GM20000 (cell line): ENCODE measurements around the gene COL5A1.

ENCODE experiments used
- DNase-seq: peaks from one replicate; pipeline ENCODE4 v3.0.0; 2012; ENCODE audit warnings: low spot score
- TF ChIP-seq, protein P1 (sequence below): IDR thresholded peaks from 2 replicates; pipeline ENCODE4 v1.5.1; 2012; ENCODE audit warnings: mild to moderate bottlenecking, control low read depth; ENCODE audit errors: extremely low read depth, missing control alignments

COL5A1 gene

DNA sequence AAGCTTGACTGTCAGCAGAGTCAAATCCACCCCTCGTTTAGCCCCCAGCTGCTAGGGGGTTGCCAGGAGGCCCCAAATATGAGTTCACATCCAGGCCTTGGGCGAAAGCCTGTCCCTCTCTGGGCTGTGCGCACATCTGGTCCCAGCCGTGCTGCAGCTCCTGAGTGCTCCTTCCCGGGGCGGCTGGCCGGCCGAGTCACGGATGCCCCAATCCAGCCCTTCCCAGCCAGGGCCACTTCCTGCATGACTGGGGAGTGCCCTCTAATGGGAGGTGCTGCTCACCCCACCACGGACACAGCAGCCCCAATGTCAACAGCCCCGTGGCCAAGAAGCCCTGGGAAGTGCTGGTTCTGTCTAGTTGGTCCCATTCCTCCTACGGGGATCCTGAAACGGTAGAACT is 135.6 kb downstream of the COL5A1 start:
- TF ChIP-seq, protein P1, sequence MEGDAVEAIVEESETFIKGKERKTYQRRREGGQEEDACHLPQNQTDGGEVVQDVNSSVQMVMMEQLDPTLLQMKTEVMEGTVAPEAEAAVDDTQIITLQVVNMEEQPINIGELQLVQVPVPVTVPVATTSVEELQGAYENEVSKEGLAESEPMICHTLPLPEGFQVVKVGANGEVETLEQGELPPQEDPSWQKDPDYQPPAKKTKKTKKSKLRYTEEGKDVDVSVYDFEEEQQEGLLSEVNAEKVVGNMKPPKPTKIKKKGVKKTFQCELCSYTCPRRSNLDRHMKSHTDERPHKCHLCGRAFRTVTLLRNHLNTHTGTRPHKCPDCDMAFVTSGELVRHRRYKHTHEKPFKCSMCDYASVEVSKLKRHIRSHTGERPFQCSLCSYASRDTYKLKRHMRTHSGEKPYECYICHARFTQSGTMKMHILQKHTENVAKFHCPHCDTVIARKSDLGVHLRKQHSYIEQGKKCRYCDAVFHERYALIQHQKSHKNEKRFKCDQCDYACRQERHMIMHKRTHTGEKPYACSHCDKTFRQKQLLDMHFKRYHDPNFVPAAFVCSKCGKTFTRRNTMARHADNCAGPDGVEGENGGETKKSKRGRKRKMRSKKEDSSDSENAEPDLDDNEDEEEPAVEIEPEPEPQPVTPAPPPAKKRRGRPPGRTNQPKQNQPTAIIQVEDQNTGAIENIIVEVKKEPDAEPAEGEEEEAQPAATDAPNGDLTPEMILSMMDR, result no peak
- DNase-seq, result no peak

DNA sequence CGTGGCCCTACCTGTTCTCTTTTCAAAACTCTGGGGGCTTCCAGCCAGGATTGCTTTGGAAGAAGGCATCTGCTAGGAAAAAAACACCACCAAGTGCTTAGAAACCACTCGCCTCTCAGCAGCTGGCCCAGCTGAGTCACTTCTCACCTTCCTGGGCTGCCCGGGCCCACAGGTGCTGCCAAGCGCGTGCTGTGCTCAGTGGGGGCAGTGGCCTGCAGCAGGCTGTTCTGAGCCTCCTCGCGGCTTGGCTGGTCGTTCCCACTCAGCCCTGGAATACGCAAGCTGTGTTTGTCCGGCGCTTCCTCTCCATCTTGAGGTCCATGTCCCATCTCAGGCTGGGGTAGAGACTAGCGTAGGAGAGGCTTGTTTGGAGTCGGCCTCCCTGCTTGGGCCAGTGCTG is 136.6 kb downstream of the COL5A1 start:
- TF ChIP-seq, protein P1, result no peak
- DNase-seq, result no peak

DNA sequence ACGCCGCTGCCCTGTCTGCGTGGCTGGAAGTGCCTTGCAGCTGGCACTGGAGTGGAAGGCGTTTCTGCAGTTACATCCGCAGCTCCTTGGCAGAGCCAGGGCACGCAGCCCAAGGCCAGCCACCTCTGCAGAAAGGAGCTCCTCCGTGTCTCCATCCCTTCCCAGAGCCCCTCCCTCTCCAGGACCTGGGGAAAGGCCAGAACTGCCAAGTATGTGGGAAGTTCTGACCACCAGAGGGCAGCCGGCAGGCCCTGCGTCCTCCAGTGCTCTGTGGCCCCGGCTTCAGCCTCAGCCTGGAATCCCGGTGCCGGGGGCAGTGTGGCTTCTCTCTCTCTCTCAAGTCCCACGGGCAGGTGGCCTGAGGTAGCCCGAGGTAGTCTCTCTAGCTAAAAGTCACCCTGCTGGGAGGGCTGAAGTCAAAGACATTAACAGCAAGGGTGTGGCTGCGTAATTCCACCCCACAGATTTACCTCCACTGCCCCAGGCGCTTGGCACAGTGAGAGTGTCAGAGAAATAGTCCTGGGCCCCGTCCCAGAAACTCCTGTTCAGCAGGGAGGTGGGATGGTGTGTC is 137.3 kb downstream of the COL5A1 start:
- TF ChIP-seq, protein P1, result no peak
- DNase-seq, result no peak

DNA sequence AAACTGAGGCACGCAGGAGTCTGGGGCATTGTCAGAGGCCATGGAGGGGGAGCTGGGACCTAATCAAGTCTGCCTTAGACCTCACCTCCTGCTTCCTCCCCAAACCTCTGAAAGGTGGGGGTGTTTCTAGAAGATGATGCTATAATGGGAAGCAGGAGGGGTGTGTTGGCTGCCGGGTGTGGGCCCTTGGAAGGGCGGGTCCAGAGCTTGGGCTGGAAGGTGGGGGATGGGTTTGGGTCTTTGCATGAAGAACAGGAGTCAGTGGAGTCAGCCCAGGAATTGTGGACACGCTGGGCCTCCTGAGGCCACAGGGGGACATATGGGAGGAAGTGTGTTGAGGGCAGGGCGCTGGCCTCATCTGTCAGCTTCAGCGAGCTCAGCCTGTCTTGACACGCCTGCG is 138.0 kb downstream of the COL5A1 start:
- DNase-seq, result no peak
- TF ChIP-seq, protein P1, result no peak

DNA sequence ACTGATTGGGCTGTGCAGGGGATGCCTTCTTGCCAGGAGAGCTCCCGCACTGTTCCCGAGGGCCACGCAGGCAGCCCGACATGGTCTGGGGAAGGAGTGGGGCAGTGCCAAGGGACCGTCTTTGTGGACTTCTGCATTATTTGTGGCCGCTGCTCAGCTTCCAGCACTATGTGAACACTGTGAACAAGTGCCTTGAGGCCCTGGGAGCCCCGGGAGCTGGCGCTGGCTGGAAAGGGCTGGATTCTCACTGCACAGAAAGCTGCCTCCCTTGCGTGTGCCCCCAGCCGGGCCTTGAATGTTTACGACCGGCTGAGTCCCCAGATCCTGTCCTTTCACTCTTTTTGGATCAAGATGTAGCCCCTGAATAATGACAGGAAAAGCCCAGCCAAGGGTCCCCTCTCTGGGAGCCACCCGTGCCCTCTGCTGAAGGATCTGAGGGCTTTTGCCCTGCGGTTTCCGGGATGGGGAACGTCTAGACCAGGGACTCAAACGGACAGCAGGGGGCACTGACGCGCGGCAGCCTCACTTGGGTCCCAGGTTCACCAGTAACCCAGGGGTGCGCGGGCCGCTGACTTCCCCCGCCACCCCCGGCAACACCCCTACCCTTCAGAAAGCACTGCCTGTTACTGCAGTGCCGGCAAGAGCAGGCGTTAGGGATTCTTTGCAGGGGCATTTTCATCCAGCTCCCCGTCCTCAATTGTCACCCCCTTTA is 140.1 kb downstream of the COL5A1 start:
- TF ChIP-seq, protein P1, result peak; percentile 29
- peak; percentile 61 for DNase-seq

DNA sequence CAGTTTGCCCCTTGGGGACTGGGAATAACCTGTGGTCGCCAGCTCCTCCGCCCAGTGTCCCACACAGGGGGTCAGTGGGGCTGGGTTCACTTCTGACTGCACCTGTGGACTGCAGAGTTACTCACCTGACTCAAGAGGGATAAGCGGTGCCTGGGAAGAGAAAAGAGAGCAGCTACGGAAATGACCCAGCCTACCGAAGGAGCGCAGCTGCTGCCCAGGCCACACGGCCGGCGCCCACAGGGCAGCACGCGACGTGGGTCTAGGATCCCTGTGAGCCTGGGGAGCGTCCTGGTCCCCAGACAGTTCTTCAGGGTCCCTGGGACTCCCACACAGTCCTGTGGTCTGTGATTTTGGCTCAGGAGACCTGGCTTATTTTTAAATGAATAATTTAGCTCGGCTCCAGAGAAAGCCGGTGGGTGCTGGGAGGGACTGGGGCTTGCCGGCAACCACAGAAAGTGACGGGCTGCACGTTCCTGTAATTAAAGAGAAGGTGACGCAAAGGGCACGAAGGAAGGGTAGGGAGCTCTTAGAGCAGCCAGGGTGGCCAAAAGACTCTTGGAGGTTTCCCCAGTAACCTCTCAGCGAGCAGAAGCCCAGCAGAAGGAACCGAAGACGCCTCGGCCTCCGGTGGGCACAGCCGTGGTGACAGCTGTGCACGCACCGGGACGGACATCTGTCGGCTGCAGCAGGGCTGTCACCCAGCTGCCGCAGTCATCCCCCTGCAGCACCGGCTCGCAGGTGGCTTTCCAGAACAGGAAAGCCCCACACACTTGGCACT is 141.5 kb downstream of the COL5A1 start:
- TF ChIP-seq, protein P1, result no peak

DNA sequence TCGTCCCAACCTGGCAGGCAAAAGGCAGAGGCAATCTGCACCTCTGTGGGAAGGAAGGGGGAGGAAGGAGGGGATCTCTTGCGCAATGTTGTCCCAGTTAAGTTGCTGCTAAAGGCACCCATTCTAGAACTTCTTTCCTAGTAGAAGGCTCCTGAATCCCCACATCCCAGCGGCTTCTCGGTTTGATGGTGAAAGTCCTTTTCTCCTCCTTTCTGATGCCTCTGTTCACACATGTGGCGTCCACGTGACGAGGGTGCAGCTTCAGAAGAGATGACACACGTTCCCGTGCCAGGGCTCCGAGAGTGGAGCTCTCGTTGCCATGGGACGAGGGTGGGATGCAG is 142.1 kb downstream of the COL5A1 start:
- TF ChIP-seq, protein P1, result no peak
- DNase-seq, result no peak

More for the DNA sequence above, 141.5 kb downstream of the COL5A1 start:
- no peak for DNase-seq
